RPMI7951 (cell line): ENCODE measurements around the gene GYPB. TPM values are rescaled to one million over a fixed set of nuclear protein-coding genes. Genes with fewer than 3 reads are reported as not detected.
"Not testable (repeated sequence)": the region's sequence is repeated elsewhere in the genome, so short reads cannot be mapped to it uniquely, and the experiment has no call there.

Source experiments
- DNase-seq: peaks from one replicate; pipeline ENCODE4 v3.0.0-alpha.2; 2012; ENCODE audit warnings: low read depth
- total RNA-seq: library from RNA; depleted of rRNA; stranded (reverse); fragments of >200 nt; shearing (Covaris generic); gene quantifications from 2 replicates; pipeline ENCODE4 v1.2.3, GENCODE V29; 2014

Gene GYPB
- total RNA-seq, 1 experiment from 2014 or later, result not detected

- no peak for DNase-seq
Observed at GRCh38 chr4:144014808-144015207, 4.4 kb downstream of the GYPB start.

- DNase-seq, result not testable (repeated sequence)
Observed at GRCh38 chr4:144008602-144009001, 10.6 kb downstream of the GYPB start.

GRCh38 chr4:144007960-144008359 is 11.2 kb downstream of the GYPB start:
- not testable (repeated sequence) for DNase-seq

GRCh38 chr4:144006200-144006803 is 12.9 kb downstream of the GYPB start:
- DNase-seq, result not testable (repeated sequence)

- DNase-seq, result not testable (repeated sequence)
Observed at GRCh38 chr4:144005558-144005953, 13.6 kb downstream of the GYPB start.

GRCh38 chr4:144004868-144005557 is 14.2 kb downstream of the GYPB start:
- DNase-seq, result not testable (repeated sequence)

- DNase-seq, result not testable (repeated sequence)
Observed at GRCh38 chr4:144003890-144004265, 15.3 kb downstream of the GYPB start.

GRCh38 chr4:144003205-144003889 is 15.8 kb downstream of the GYPB start:
- DNase-seq, result not testable (repeated sequence)

- DNase-seq, result not testable (repeated sequence)
Observed at GRCh38 chr4:144000331-144000995, 18.7 kb downstream of the GYPB start.

GRCh38 chr4:143996193-143996592 is 23.0 kb downstream of the GYPB start:
- DNase-seq, result not testable (repeated sequence)

- not testable (repeated sequence) for DNase-seq
Observed at GRCh38 chr4:143991761-143992160, 27.4 kb downstream of the GYPB start.

GRCh38 chr4:143990717-143991116 is 28.5 kb downstream of the GYPB start:
- DNase-seq, result not testable (repeated sequence)

GRCh38 chr4:143986180-143986579 is 33.0 kb downstream of the GYPB start:
- DNase-seq, result no peak

- not testable (repeated sequence) for DNase-seq
Observed at GRCh38 chr4:143980776-143981175, 38.4 kb downstream of the GYPB start.

- not testable (repeated sequence) for DNase-seq
Observed at GRCh38 chr4:143975527-143975926, 43.7 kb downstream of the GYPB start.

- DNase-seq, result not testable (repeated sequence)
Observed at GRCh38 chr4:143974021-143974420, 45.2 kb downstream of the GYPB start.

GRCh38 chr4:143961075-143961474 is 58.1 kb downstream of the GYPB start:
- no peak for DNase-seq

- DNase-seq, result not testable (repeated sequence)
Observed at GRCh38 chr4:143955306-143955705, 63.9 kb downstream of the GYPB start.

- DNase-seq, result not testable (repeated sequence)
Observed at GRCh38 chr4:143951458-143951972, 67.7 kb downstream of the GYPB start.

- DNase-seq, result not testable (repeated sequence)
Observed at GRCh38 chr4:143950967-143951366, 68.2 kb downstream of the GYPB start.

- DNase-seq, result not testable (repeated sequence)
Observed at GRCh38 chr4:143950185-143950584, 69.0 kb downstream of the GYPB start.

- DNase-seq, result not testable (repeated sequence)
Observed at GRCh38 chr4:143947493-143947892, 71.7 kb downstream of the GYPB start.
